SKM-1 treated with dmso at 0.1 percent for 144 hours (cell line): Measurements from ENCODE around the gene ZBTB18.

ENCODE experiments used
- DNase-seq: peaks from one replicate; lab custom pipeline; 2025; ENCODE audit not compliant: unreplicated experiment; lab: John Stamatoyannopoulos, UW

Gene ZBTB18

DNA sequence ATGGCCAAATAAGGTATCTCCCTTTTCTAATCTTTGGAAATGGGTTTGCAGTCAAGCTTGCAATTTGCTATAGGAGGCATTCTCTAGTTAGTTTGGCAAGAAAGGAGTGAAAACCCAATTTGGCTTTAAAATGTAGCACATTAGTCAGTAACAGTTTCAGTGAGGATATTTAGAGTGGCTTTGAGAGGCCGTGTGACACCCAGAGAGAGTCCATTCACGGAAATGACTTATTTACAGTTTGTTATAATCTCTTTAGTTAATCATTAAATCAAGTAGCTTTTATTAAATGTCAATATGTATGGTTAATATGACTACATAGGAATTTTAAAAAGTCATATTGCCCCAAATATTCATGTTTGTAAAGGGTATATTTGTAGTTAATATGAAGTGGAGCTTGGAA is 9.6 kb downstream of the ZBTB18 start:
- no peak for DNase-seq

DNA sequence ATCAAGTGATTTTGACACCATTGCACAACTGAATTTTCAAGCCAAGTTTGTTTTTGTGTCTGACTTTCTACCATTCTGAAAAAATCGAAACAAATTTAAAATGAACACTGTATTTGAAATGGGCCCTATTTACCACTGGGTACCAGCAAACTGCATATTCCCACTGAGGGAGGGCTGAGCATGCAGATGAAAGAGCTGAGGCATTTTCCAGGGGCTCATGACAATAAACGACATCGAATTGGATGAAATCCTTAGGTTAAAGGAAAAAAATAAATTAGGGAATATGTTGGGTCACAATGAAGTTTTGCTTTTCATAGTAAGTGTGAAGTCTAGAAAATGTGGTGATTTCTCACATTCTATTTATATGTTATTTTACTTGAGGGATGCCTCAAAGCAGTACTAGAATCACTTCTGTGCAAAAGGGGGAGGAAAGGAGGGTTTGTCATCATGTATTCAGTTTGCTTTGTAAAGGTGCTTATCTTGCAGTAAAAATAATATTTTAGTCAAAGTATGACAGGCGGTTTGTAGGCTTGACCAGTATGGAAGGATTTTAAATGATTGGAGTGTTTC is 11.2 kb downstream of the ZBTB18 start:
- no peak for DNase-seq

DNA sequence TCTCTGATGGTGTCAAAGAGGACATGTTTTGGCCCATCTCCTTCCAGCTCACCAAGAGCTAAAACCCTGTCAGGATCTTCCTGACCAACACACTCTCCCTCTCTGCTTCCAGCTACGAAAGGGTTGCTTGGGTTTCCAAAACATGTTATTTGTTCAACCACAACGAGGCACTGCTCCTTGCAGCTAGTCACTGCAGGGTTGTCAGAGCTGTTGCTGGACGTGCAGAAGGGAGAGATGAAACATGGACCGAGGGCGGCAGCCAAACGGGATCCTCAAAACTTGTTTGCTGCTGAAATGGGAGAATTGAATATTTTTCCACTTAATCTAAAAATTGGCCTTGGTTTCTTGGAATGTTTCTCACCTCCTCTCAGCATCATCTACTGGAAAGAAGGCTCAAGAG is 12.4 kb downstream of the ZBTB18 start:
- DNase-seq: no peak

DNA sequence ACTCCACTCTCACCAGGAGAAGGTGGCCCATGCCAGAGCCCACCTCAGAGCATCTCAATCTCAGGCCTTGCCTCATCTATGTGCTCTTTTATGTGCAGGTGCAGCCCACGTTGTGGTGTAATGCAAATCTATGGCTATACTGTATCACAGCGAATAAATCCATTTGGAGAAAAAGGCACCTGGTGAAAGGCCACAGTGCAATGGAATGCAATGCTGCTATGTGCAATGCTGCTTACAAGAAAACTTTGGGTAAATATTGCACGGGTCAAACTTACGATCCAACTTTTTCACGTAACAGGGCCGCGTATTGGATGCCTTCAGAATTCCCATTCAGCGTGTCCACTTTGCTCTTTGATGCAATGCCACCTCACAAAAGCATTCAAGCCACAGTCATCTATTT is 13.5 kb downstream of the ZBTB18 start:
- no peak for DNase-seq

DNA sequence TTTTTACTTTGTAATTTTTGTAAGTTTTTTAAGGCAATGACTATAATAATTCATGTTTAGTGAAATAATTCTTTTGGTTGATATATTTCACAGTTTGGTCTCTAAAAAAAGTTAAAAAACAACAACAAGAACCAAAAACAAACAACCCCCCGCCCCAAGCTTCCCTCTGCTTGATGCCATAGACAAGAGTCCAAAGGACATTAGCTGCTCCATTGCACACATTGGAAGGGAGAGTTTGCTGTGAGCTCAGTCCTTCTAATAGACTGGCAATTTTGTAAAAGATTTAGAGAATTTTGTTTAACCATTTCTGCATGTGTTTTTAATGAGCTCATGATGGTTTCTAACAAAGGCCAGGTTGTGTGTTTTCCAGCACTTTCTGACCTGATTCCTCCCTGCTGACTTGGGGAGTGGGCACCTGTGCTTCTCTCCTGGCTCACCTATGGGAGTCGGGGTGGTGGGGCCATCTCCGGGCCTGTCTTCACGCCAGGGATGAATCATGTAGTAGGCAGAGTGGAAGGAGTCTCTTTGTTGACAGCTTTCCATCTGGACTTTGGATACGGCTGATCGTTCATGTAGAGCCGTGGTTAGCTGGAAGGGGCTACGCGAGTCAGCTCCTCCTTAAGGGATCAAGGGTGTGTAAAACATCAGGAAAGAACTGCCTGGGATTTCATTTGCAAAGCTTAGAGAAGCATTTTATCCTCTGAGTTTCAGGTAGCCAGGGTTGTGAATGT is 14.1 kb downstream of the ZBTB18 start:
- DNase-seq: no peak

DNA sequence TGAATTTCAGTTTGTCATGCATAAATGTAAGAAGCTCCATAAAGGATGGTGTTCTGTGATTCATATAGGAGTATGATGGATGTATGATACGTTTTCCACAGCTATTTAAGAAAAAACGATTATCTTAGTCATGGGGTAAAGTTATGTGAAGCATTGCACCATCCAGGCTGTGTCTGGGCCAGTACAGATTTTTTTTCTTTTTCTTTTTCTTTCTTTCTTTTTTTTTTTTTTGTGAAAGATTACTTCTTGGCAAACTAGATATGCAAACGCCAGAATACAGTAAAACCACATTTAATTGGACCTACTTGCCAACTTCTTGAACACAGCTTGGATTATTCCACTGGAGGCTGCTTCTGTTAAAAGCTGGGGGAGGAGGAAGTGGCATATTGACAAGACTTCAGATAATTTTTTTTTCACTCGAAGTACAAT is 14.9 kb downstream of the ZBTB18 start:
- peak; percentile 30 for DNase-seq

DNA sequence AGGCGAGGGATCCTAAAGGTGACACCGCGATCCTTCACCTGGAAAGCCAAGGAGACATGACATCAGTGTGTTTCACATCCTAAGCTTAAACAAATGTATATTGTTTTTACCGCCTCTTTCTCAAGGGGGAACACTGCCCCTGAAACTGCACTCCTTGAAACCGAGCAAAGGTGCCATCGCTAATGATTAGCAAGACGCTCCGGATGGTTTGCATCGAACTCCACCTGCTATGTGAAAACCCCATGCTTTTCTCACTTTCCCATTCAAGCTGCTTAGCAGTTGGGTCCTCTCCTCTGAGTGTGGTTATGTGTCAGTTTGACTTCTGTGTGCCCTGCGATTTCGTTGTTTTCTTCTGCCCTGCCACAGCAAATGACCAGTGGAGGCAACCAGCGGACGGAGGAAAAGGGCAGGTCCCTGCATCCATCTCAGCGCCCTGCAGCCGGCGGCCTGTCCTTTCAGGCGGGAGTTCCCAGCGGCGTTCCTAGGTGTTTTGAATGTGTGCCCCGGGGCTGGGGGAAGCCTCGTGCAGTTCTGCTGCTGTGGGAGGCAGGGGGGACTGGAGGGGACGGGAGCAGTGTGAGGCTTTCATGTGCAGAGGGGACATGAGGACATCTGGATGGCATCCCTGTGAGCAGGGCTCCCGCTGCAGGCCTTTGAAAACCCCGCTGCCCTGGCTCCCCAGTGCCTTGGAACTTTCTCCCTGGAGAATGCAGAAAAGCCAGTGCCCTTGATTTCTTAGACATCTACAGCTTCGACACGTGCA is 16.1 kb downstream of the ZBTB18 start:
- DNase-seq: no peak

DNA sequence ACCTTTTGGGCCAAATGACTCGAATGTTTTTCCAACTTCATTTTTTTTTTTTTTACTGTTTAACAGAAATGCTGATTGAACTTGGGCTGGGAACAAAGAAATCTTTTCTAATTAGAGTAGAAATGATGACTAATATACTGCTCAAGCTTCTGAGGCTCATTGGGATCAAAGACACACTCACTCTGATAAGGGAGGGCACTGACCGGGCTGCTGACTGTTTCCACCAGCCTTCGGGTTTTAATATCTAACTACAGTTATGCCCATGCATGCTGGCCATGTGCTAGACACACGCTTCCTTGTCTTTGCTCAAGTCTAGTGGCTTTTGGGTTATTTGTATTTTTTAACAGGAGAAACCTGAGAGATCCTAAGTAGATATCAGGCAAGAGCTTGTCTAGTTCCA is 16.8 kb downstream of the ZBTB18 start:
- DNase-seq: no peak

DNA sequence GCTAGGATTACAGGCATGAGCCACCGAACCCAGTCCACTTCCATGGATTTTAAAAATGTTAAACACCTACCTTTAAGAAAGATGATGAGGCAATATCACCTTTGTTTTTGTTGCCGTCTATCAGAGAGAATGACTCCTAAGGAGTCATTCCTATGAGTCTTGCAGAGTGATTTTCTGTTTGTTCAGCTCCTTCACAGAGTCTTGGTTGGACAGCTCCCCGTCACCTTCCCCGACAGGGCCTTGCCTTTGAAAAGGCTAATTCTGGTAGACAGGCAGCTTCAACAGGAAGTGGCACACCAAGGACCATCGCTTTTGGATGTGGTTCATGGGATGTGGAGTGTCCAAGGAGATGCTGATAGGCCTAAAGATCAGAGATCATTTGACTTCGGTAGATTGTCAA is 17.5 kb downstream of the ZBTB18 start:
- no peak for DNase-seq

DNA sequence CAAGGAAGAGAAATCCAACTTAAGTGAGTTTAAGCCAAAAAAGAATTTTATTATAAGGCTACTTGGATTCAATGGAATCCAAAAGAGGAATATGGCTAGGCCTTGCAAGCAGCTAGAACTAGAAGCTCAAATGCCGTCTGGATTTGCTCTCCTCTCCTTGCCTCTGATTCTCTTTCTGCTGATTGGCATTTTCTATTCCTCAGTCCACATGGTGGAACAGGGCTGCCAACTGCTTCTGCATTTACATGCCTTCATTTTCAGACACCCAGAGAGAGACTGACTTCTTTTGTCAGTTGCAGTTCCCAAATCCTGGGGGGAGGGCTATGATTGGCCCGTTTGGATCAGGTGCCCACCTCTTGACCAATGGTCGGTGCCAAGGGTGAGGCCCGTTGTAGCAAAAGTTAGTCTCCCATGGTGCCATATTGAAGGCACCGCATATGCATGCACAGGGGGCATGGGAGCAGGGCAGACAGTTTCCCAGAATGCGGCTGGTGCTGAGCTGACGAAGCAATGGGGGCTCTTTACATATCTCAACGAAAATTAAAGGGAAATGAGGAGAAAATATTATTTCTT is 18.3 kb downstream of the ZBTB18 start:
- DNase-seq: no peak

DNA sequence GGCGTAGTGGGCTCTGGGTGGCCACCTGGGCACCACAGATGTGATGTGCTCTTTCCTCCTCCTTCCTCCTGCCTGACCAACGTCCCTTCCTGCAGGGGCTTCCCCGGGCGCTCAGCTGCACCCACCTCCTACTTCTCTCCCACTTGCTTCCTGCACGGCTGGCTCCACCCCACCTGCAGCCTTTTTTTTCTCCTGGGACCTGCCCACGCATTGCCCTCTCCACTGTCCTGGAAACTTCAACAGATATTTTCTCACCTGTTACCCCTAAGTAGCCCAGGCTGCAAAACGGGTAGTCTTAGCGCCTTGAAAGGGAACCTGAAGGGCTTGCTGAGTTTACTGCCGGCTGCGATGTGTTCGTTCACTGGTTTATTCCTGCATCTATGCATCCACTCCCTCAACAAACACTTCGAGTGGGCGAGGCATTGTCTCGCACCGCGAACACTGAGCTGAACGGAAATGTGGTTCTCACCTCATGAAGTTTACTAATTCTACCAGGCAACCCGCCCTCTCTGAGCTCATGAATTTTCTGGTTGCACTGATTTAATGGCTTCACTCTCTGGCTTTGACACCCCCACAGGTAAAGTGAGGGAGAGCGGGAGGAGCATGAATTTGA is 23.6 kb downstream of the ZBTB18 start:
- DNase-seq: no peak

DNA sequence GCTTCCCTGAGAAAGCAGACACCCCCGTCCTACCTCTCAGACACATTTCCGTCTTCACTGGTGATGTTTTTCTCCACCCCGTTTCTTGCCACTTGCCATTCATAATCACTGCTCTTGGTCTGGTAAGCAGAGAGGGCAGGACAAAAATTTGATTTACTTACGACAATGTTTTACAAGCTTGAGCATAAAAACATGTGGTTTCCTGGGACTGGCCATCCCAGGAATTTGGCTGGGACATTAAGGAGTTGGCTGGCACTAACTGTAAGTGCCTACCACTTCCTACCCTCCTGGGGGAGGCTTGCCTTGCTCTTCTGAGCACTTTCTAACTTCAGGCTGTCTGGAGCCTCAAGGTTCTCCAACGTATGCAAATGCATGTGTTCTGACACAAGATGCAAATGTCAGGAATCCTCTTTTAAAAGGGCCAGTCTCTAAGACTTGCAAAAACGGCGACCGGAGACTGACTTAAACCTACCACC is 24.2 kb downstream of the ZBTB18 start:
- no peak for DNase-seq

DNA sequence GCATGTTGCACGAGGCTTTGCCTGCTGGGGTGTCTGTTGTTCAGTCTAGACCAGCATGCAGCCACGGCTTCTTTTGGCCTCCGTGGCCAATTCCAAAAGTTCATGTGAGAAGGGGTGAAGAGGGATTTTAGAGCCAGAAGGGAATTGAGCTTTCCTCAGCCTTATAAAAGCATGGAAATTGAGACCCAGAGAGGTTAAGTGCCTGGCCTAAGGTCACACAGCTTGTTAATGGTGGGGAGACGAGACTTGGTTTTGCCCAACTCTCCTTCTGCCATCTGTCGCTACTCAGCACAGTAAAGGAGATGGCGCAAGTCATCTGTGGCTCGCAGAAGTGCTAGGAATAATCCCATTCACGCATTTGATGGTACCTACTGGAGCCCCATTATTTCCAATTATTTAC is 25.7 kb downstream of the ZBTB18 start:
- DNase-seq: no peak

DNA sequence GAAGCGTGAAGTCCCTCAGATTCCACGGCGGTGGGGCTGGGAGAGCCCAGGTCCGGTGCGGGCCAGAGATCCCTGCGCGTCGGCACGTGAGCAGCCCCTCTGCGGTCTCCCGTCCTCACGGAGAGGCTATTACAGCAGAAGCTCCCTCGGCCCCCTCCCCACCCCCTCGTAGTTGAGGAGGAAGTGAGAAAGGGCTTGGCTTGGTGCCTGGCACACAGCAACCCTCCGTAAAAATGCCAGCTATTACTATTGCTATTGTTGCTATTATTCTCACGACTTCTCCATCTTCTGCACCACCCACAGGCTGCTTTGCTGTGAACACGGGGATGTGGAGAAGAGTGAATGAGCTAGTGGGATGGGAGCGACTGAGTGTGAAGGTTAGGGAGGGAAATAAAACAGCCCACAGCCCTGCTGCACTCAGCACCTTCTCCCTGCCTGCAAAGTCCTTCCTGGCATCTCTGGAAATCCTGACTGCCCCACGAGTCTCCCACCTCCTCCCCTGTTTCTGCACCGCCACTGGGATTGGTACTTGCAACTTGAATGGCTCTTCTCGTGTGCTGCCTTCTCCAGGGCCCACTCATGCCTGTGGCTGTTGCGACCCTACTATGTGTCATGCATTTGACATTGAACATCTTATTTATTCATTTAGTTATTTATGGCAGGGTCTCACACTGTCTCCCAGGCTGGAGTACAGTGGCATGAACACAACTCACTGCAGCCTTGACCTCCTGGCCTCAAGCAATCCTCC is 26.6 kb downstream of the ZBTB18 start:
- peak; percentile 24 for DNase-seq

DNA sequence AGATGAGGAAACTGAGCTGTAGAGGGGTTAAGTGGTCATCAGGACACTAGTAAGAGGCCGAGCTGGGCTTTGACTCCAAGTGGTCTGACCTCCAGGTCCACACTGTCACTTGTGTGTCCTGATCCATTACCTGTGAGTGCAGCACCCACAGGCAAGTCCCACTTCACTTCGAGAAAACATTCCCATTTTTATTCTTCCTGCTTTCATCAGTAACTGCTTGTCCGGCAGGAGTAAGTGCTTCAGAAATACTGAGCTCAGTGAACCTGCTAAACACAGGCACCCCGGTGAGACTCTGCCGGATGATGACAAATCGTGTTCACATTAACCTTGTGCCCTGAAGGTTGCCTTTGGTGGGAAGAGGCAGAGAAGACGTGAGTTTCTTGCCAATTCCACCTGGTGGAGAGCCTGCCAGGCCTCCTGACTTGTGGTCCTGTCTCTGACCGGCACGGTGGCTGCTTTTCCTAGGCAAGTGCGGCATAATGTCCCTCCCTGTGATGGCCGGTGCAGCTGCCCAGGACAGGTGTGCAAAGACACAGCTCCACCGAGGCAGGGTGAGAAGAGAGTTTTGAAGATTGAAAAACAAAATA is 29.4 kb downstream of the ZBTB18 start:
- DNase-seq: no peak

DNA sequence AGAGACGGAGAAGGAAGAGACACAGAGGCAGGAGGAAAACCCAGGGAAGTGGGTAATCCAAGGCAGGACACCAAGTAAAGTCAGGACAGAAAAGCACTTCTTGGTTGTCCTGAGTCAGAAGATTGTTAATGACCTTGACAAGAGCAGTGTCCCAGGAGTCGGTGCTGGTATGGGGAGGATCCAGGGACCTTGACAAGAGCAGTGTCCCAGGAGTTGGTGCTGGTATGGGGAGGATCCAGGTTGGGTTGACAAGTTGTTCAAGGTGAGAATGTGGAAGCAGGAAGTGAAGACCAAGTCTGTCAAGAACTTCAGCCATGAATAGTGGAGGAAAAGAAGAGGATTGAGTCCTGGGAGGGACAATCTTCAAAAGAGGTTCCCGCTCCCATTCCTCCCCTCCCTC is 31.9 kb downstream of the ZBTB18 start:
- no peak for DNase-seq

DNA sequence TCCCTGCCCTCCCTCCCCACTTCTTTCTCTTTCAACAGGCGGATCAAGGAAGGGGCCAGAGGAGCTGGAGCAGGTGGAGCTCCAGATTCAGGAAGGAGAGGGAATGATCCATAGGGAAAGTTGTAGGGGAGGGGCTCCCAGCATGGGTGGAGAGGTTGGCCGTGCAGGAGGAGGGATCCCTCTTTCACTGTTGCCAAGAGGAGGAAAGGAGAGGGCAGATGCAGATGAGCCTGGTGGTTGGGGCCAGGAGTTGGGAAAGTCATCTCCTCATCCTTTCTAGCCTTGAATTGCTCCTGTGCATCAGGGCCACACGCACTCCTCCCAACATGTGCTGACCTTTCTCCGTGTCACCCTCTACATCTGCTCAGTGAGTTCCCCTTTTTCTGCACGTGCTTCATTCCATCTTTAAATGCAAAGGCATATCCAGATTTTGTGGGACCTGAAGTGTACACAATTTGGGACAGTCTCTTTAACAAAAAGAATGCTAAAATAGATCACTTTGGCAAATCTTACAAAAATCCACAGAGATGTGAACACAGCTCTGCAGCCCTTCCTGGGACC is 32.4 kb downstream of the ZBTB18 start:
- DNase-seq: peak; percentile 9

DNA sequence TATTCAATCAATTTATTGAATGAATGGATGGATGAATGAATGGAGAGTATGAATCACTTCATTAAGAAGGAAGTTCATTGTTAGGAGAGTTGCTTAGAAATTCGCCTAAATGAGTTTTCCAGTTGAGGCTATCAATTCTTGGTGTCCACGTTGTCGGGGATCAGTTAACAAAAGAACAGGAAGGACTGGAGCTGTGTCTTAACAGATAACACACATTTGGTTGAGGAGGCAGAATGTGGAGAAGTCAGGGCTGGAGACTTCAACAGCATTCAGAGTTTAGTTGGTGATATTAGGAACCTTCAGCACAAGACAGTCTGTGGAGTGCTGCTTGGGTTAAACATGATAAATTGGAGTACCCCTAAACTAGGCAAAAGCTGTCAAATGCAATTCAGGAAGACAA is 33.7 kb downstream of the ZBTB18 start:
- no peak for DNase-seq

DNA sequence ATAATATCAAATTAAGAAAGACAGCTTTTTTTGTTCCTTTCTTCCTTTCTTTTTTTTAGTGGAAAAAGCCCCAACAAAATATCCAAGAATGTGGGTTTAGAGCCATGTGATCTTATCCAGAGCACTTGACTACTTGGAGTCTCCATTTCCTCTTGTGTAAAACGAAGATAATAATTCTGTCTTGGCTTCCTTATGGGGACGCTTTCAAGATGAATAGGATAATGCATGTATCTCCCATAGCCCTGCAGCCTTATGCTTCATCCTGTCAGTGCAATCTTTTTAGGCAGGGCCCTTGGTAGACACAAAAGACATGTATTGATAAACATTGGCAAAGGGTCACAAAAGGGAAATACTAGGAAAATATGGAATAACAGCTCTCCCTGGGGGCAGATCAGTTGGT is 34.8 kb downstream of the ZBTB18 start:
- DNase-seq: no peak

DNA sequence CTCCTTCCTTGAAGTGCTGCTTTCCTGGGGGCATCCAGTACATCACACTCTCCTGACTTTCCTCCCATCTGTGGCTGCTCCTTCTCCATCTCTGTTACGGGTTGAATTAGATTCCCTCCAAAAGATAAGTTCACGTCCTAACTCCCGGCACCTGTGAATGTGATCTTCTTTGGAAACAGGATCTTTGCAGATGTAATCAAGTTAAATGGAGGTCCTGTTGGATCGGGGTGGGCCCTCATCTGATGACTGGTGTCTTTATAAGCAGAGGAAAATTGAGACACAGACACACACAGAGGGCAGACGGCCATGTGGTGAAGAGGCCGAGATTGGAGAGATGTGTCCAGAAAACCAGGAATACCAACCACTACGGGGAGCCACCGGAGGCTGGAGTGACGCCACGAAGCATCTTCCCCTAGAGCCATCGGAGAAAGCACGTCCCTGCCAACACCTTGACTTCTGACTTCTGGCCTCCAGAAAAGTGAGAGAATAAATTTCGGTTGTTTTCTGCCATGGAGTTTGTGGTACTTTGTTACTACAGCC is 36.0 kb downstream of the ZBTB18 start:
- DNase-seq: no peak
